ENCODE data around the gene ESPL1.
A peak's percentile ranks its signal among the peaks of the same experiment; 100 is the strongest.

Gene ESPL1

GRCh38 chr12:53244337-53244736 is 23.8 kb upstream of the ESPL1 start:
- Histone ChIP-seq H3K27ac (ENCODE audit: low read depth, low read length, severe bottlenecking) (peak overlapping the region; percentile 54), H3K36me3 (ENCODE audit: control insufficient read depth, insufficient read depth, low read length) (no peaks in the 10 kb centered on the region), H3K9me3 (ENCODE audit: control insufficient read depth, low read length) (no peaks in the 10 kb centered on the region), H3K4me1 (ENCODE audit: control insufficient read depth, insufficient read depth, low read length, poor library complexity, severe bottlenecking) (no peaks in the 10 kb centered on the region), H3K4me3 (ENCODE audit: extremely low read depth, insufficient read depth, low read length, poor library complexity, severe bottlenecking) (no peak overlapping the region)
- WGBS, 2 experiments (ENCODE audit: insufficient coverage in 2 of 2): 50 to 100% methylated on average over 1 of the region's 1 CpG

- Histone ChIP-seq H3K9me3 (ENCODE audit: control insufficient read depth, low read length) (no peaks in the 10 kb centered on the region), H3K36me3 (ENCODE audit: control insufficient read depth, insufficient read depth, low read length) (no peaks in the 10 kb centered on the region), H3K4me1 (ENCODE audit: control insufficient read depth, insufficient read depth, low read length, poor library complexity, severe bottlenecking) (no peaks in the 10 kb centered on the region), H3K4me3 (ENCODE audit: extremely low read depth, insufficient read depth, low read length, poor library complexity, severe bottlenecking) (no peak overlapping the region), H3K27ac (ENCODE audit: low read depth, low read length, severe bottlenecking) (no peak overlapping the region)
- 83 to 100% methylated on average over 1 to 2 of the region's 3 CpGs for WGBS, 2 experiments (ENCODE audit: insufficient coverage in 2 of 2)
Measured at GRCh38 chr12:53245286-53245685, 22.8 kb upstream of the ESPL1 start.

DNA sequence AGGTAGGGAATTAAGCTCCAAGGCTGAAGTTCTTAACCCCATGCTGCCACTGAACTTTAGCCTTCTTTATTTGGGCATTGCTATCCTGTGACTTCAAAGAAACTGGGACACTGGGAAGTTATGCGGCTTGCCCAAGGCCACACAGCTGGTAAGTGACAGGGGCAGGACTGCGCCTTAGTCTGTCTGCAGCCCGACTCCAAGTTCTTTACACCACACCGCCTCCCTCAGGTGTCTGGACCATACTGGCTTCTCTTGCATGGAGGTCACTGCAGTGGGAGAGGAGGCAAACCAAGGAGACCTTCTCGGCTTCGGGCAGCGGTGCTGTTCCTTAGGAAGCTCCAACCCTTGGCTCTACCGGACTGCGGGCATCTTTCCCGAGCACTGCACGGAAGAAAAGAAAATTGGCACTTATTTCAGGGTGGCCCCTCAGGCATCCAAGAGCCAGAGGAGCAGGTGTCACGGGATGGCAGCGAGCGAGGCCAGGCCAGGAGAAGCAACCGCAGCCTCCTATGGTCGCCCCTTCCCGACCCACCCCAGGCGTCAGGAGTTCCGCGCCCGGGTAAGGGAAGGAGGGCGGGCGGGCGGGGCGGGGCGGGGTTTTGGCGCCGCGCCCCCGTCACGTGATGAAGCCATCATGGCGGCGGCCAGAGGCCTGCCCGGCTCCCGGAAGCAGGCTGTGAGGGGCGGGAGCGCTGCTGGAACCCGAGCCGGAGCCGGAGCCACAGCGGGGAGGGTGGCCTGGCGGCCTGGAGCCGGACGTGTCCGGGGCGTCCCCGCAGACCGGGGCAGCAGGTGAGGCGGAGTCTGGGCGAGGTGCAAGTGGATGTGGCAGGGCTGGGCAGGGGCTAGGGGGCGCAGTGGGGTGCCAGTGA is 16.4 kb upstream of the ESPL1 start:
- 1 to 3% methylated on average over 18 to 36 of the region's 51 CpGs for WGBS, 2 experiments (ENCODE audit: insufficient coverage in 2 of 2)
- Histone ChIP-seq H3K9me3 (ENCODE audit: control insufficient read depth, low read length) (no peaks in the 10 kb centered on the region), H3K36me3 (ENCODE audit: control insufficient read depth, insufficient read depth, low read length) (peaks cover 22% of the 10 kb centered on the region), H3K4me3 (ENCODE audit: extremely low read depth, insufficient read depth, low read length, poor library complexity, severe bottlenecking) (peak overlapping the region; percentile 81), H3K4me1 (ENCODE audit: control insufficient read depth, insufficient read depth, low read length, poor library complexity, severe bottlenecking) (peaks cover 5% of the 10 kb centered on the region), H3K27ac (ENCODE audit: low read depth, low read length, severe bottlenecking) (peak overlapping the region; percentile 74)

DNA sequence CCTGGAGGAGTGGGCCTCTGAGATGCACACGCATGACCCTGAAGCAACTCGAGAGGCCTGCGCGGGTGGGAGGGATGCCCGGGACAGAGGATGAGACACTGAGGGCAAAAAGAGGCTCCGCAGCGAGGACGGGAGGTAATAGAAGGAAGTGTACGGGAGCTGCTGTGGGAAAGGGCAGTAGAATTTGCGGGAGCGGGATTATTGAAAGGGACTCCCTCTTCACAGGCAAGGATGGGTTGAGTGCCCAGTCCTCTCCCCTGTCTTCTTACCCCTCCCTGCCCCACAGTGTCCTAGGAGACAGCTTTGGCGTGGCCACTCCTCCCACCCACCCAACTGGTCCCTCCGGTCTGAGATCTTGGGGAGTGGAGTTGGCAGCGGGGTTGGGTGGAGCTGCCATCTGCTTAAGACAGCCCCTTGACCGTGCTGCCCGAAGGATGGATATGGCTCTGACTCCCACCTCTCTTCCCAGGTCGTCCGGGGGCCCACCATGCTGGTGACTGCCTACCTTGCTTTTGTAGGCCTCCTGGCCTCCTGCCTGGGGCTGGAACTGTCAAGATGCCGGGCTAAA is 15.7 kb upstream of the ESPL1 start:
- no peaks in the 10 kb centered on the region for H3K9me3 ChIP-seq (ENCODE audit: control insufficient read depth, low read length)
- peak overlapping the region; percentile 60 for H3K27ac ChIP-seq (ENCODE audit: low read depth, low read length, severe bottlenecking)
- 18 to 19% methylated on average over 9 to 15 of the region's 19 CpGs for WGBS, 2 experiments (ENCODE audit: insufficient coverage in 2 of 2)
- peak overlapping the region; percentile 81 for H3K4me3 ChIP-seq (ENCODE audit: extremely low read depth, insufficient read depth, low read length, poor library complexity, severe bottlenecking)
- peaks cover 5% of the 10 kb centered on the region for H3K4me1 ChIP-seq (ENCODE audit: control insufficient read depth, insufficient read depth, low read length, poor library complexity, severe bottlenecking)
- H3K36me3 ChIP-seq (ENCODE audit: control insufficient read depth, insufficient read depth, low read length): peaks cover 22% of the 10 kb centered on the region

GRCh38 chr12:53253298-53253697 is 14.8 kb upstream of the ESPL1 start:
- WGBS, 2 experiments (ENCODE audit: insufficient coverage in 2 of 2): 96 to 97% methylated on average over 13 of the region's 13 CpGs
- Histone ChIP-seq H3K4me3 (ENCODE audit: extremely low read depth, insufficient read depth, low read length, poor library complexity, severe bottlenecking) (no peak overlapping the region), H3K27ac (ENCODE audit: low read depth, low read length, severe bottlenecking) (no peak overlapping the region), H3K9me3 (ENCODE audit: control insufficient read depth, low read length) (no peaks in the 10 kb centered on the region), H3K4me1 (ENCODE audit: control insufficient read depth, insufficient read depth, low read length, poor library complexity, severe bottlenecking) (peaks cover 5% of the 10 kb centered on the region), H3K36me3 (ENCODE audit: control insufficient read depth, insufficient read depth, low read length) (peaks cover 22% of the 10 kb centered on the region)

GRCh38 chr12:53254816-53255545 is 13.1 kb upstream of the ESPL1 start:
- WGBS, 2 experiments (ENCODE audit: insufficient coverage in 2 of 2): 90 to 100% methylated on average over 1 of the region's 1 CpG
- no peak overlapping the region for H3K27ac ChIP-seq (ENCODE audit: low read depth, low read length, severe bottlenecking)

GRCh38 chr12:53255996-53256395 is 12.1 kb upstream of the ESPL1 start:
- Histone ChIP-seq H3K4me1 (ENCODE audit: control insufficient read depth, insufficient read depth, low read length, poor library complexity, severe bottlenecking) (peaks cover 5% of the 10 kb centered on the region), H3K9me3 (ENCODE audit: control insufficient read depth, low read length) (no peaks in the 10 kb centered on the region), H3K36me3 (ENCODE audit: control insufficient read depth, insufficient read depth, low read length) (peaks cover 22% of the 10 kb centered on the region), H3K27ac (ENCODE audit: low read depth, low read length, severe bottlenecking) (no peak overlapping the region), H3K4me3 (ENCODE audit: extremely low read depth, insufficient read depth, low read length, poor library complexity, severe bottlenecking) (no peak overlapping the region)
- 85% methylated on average over 2 of the region's 3 CpGs; no CpG with 5 or more reads in 1 of the 2 experiments for WGBS, 2 experiments (ENCODE audit: insufficient coverage in 2 of 2)

More at GRCh38 chr12:53254816-53255545, 13.1 kb upstream of the ESPL1 start:
- H3K9me3 ChIP-seq (ENCODE audit: control insufficient read depth, low read length): no peaks in the 10 kb centered on the region
- peaks cover 5% of the 10 kb centered on the region for H3K4me1 ChIP-seq (ENCODE audit: control insufficient read depth, insufficient read depth, low read length, poor library complexity, severe bottlenecking)
- peaks cover 22% of the 10 kb centered on the region for H3K36me3 ChIP-seq (ENCODE audit: control insufficient read depth, insufficient read depth, low read length)
- no peak overlapping the region for H3K4me3 ChIP-seq (ENCODE audit: extremely low read depth, insufficient read depth, low read length, poor library complexity, severe bottlenecking)

- Histone ChIP-seq H3K27ac (ENCODE audit: low read depth, low read length, severe bottlenecking) (no peak overlapping the region), H3K36me3 (ENCODE audit: control insufficient read depth, insufficient read depth, low read length) (peaks cover 12% of the 10 kb centered on the region), H3K9me3 (ENCODE audit: control insufficient read depth, low read length) (no peaks in the 10 kb centered on the region), H3K4me1 (ENCODE audit: control insufficient read depth, insufficient read depth, low read length, poor library complexity, severe bottlenecking) (no peaks in the 10 kb centered on the region), H3K4me3 (ENCODE audit: extremely low read depth, insufficient read depth, low read length, poor library complexity, severe bottlenecking) (no peak overlapping the region)
- 83 to 89% methylated on average over 4 to 6 of the region's 7 CpGs for WGBS, 2 experiments (ENCODE audit: insufficient coverage in 2 of 2)
Measured at GRCh38 chr12:53258541-53259539, 9.3 kb upstream of the ESPL1 start.

GRCh38 chr12:53259891-53260290 is 8.2 kb upstream of the ESPL1 start:
- Histone ChIP-seq H3K9me3 (ENCODE audit: control insufficient read depth, low read length) (no peaks in the 10 kb centered on the region), H3K4me1 (ENCODE audit: control insufficient read depth, insufficient read depth, low read length, poor library complexity, severe bottlenecking) (no peaks in the 10 kb centered on the region), H3K36me3 (ENCODE audit: control insufficient read depth, insufficient read depth, low read length) (peaks cover 3% of the 10 kb centered on the region), H3K4me3 (ENCODE audit: extremely low read depth, insufficient read depth, low read length, poor library complexity, severe bottlenecking) (no peak overlapping the region), H3K27ac (ENCODE audit: low read depth, low read length, severe bottlenecking) (no peak overlapping the region)
- 78 to 94% methylated on average over 4 to 5 of the region's 6 CpGs for WGBS, 2 experiments (ENCODE audit: insufficient coverage in 2 of 2)

DNA sequence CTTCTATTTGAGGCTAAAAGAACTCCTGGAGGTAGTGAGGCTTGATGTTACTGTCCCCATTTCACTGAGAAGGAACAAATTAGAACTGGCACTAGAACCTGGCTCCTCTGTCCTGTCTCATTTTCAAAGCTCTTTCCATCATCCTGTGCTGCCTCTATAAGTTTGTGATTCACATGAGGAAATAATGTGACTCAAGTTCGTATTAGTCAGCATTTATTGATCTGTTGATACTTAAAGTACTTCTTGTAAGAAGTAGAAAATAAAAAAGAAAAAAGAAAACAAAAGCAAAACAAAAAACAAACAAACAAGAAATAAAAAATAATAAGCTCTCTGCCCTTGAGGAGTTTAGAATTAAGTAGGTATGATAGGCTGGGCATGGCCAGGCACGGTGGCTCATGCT is 2.3 kb upstream of the ESPL1 start:
- Histone ChIP-seq H3K4me1 (ENCODE audit: control insufficient read depth, insufficient read depth, low read length, poor library complexity, severe bottlenecking) (peaks cover 16% of the 10 kb centered on the region), H3K4me3 (ENCODE audit: extremely low read depth, insufficient read depth, low read length, poor library complexity, severe bottlenecking) (no peak overlapping the region), H3K27ac (ENCODE audit: low read depth, low read length, severe bottlenecking) (no peak overlapping the region), H3K9me3 (ENCODE audit: control insufficient read depth, low read length) (no peaks in the 10 kb centered on the region), H3K36me3 (ENCODE audit: control insufficient read depth, insufficient read depth, low read length) (peaks cover 19% of the 10 kb centered on the region)
- 86 to 100% methylated on average over 1 of the region's 2 CpGs for WGBS, 2 experiments (ENCODE audit: insufficient coverage in 2 of 2)

Data from mesodermal cell (in vitro differentiated cells).